NCI-H146 (cell line): ENCODE data around the gene CTSZ.

ENCODE experiments used
- DNase-seq: peaks from one replicate; lab custom pipeline; 2025; lab: John Stamatoyannopoulos, UW

CTSZ gene

GRCh38 chr20:59031564-59032022 lies 24.5 kb upstream of the CTSZ start:
- peak; percentile 54 for DNase-seq

GRCh38 chr20:59030911-59031563 lies 24.0 kb upstream of the CTSZ start:
- DNase-seq = no peak

- DNase-seq = no peak
These were observed 21.8 kb upstream of the CTSZ start for GRCh38 chr20:59028812-59029211.

- no peak for DNase-seq
These were observed 20.8 kb upstream of the CTSZ start for GRCh38 chr20:59027741-59028320.

- DNase-seq = no peak
These were observed 20.1 kb upstream of the CTSZ start for GRCh38 chr20:59026904-59027740.

GRCh38 chr20:59025511-59025910 lies 18.5 kb upstream of the CTSZ start:
- no peak for DNase-seq

- no peak for DNase-seq
These were observed 18.0 kb upstream of the CTSZ start for GRCh38 chr20:59025086-59025485.

- DNase-seq = no peak
These were observed 17.1 kb upstream of the CTSZ start for GRCh38 chr20:59024111-59024530.

GRCh38 chr20:59023616-59024015 lies 16.6 kb upstream of the CTSZ start:
- DNase-seq = no peak

GRCh38 chr20:59022754-59023153 lies 15.7 kb upstream of the CTSZ start:
- DNase-seq = no peak

- no peak for DNase-seq
These were observed 14.0 kb upstream of the CTSZ start for GRCh38 chr20:59020938-59021551.

- no peak for DNase-seq
These were observed 12.2 kb upstream of the CTSZ start, which contains the start of gene TUBB1 for GRCh38 chr20:59019217-59019616. TUBB1 (plus strand) TSS chr20:59019429; CDS start chr20:59019523, 94 bp downstream.

GRCh38 chr20:59018817-59019216 lies 11.8 kb upstream of the CTSZ start:
- DNase-seq = no peak

- DNase-seq = no peak
These were observed 10.6 kb upstream of the CTSZ start for GRCh38 chr20:59017493-59018231.

- no peak for DNase-seq
These were observed 9.9 kb upstream of the CTSZ start for GRCh38 chr20:59016795-59017492.

- DNase-seq = no peak
These were observed 9.0 kb upstream of the CTSZ start for GRCh38 chr20:59015812-59016711.

- DNase-seq = no peak
These were observed 8.4 kb upstream of the CTSZ start for GRCh38 chr20:59015411-59015810.

GRCh38 chr20:59014680-59015389 lies 7.8 kb upstream of the CTSZ start:
- no peak for DNase-seq

- no peak for DNase-seq
These were observed 7.0 kb upstream of the CTSZ start for GRCh38 chr20:59013959-59014608.
